A549 treated with DMSO at 1 μM for 4 hours (cell line): ENCODE results near the gene EDRF1. TPM values are rescaled to one million over a fixed set of nuclear protein-coding genes. Genes with fewer than 3 reads are reported as not detected.

Experiments
- total RNA-seq: library from RNA; stranded (reverse); fragments of 200-300 nt; extraction: Qiagen RNA extraction; gene quantifications from 5 replicates; pipeline ENCODE4 v1.2.3, GENCODE V29; 2022; ENCODE audit warnings: low read depth

The EDRF1 gene
- total RNA-seq, result 14.3 to 20.3 TPM (median 19.8 TPM) in 5 replicates

GRCh38 chr10:125719173-125720001 lies at the start of gene EDRF1:
Gene EDRF1 (plus strand): TSS chr10:125719709. CDS start chr10:125719808, 99 bp downstream.

GRCh38 chr10:125683063-125683462 lies 36.4 kb upstream of the EDRF1 start, which contains the start of gene TEX36:
Gene TEX36 (minus strand): TSS chr10:125683163. CDS start chr10:125682989, 174 bp downstream.

GRCh38 chr10:125775491-125776106 lies 56.1 kb downstream of the EDRF1 start, which contains the start of gene MMP21:
Gene MMP21 (minus strand): TSS chr10:125775821. CDS start chr10:125775821, 0 bp downstream.

Other genes starting within 250 kb of the EDRF1 start
- not detected in 5 replicates for gene TEX36, start 36.5 kb upstream of the EDRF1 start, total RNA-seq
- 0.03 TPM in 1 of 5 replicates, not detected in the others for gene MMP21, start 56.1 kb downstream of the EDRF1 start, total RNA-seq
- 60.4 to 67.0 TPM (median 61.7 TPM) in 5 replicates for gene UROS, start 103.5 kb downstream of the EDRF1 start, total RNA-seq
- gene BCCIP, start 103.8 kb downstream of the EDRF1 start, total RNA-seq, result 120 to 145 TPM (median 128 TPM) in 5 replicates
- 39.7 to 51.2 TPM (median 49.9 TPM) in 5 replicates for gene DHX32, start 161.6 kb downstream of the EDRF1 start, total RNA-seq
- gene FANK1, start 176.9 kb downstream of the EDRF1 start, total RNA-seq, result 2.9 to 5.7 TPM (median 4.2 TPM) in 5 replicates